A204.1 (cell line): Measurements from ENCODE around the gene LHX3.

Experiments used
- FAIRE-seq: peaks from 2 replicates; lab custom pipeline; 2012; peaks lifted over from hg19 to GRCh38; lab: Jason Lieb, UNC

LHX3 gene

GRCh38 chr9:136207616-136208015, 2.7 kb upstream of the LHX3 start:
- no peak for FAIRE-seq

- FAIRE-seq, result no peak
Measured at GRCh38 chr9:136206602-136207275, 1.8 kb upstream of the LHX3 start.

- FAIRE-seq, result no peak
Measured at GRCh38 chr9:136205707-136205992, 722 bp upstream of the LHX3 start.

- FAIRE-seq, result no peak
Measured at GRCh38 chr9:136204145-136204805, 653 bp downstream of the LHX3 start.

- FAIRE-seq, result no peak
Measured at GRCh38 chr9:136203408-136204144, 1.4 kb downstream of the LHX3 start.

GRCh38 chr9:136202454-136203407, 2.2 kb downstream of the LHX3 start:
- no peak for FAIRE-seq

GRCh38 chr9:136201609-136202453, 3.1 kb downstream of the LHX3 start:
- FAIRE-seq, result no peak

GRCh38 chr9:136201174-136201573, 3.8 kb downstream of the LHX3 start:
- no peak for FAIRE-seq

- no peak for FAIRE-seq
Measured at GRCh38 chr9:136200424-136200823, 4.5 kb downstream of the LHX3 start.

GRCh38 chr9:136199391-136200288, 5.3 kb downstream of the LHX3 start:
- no peak for FAIRE-seq

GRCh38 chr9:136198605-136199083, 6.3 kb downstream of the LHX3 start:
- FAIRE-seq, result no peak

- no peak for FAIRE-seq
Measured at GRCh38 chr9:136197930-136198604, 6.9 kb downstream of the LHX3 start.

- no peak for FAIRE-seq
Measured at GRCh38 chr9:136197084-136197875, 7.6 kb downstream of the LHX3 start.

- no peak for FAIRE-seq
Measured at GRCh38 chr9:136196404-136197083, 8.4 kb downstream of the LHX3 start.

GRCh38 chr9:136194540-136194939, 10.4 kb downstream of the LHX3 start:
- FAIRE-seq, result no peak

- no peak for FAIRE-seq
Measured at GRCh38 chr9:136193891-136194279, 11.0 kb downstream of the LHX3 start.

- no peak for FAIRE-seq
Measured at GRCh38 chr9:136193127-136193890, 11.6 kb downstream of the LHX3 start.
